Endothelial cell of hepatic sinusoid (primary cell): ENCODE measurements around the gene ERAS.
"Not testable (repeated sequence)": the region's sequence is repeated elsewhere in the genome, so short reads cannot be mapped to it uniquely, and the experiment has no call there.

Experiments
- in situ Hi-C: cut with HindIII; loops from 2 replicates; pipeline ENCODE4 v1.10.0; 2017; ENCODE audit warnings: low sequenced_read_pairs

ERAS gene

GRCh38 chrX:48829016-48829735 lies 2.9 kb downstream of the ERAS start:
- in situ Hi-C loops, result no loop called here

- in situ Hi-C loops, result loop anchor here (5.0 kb wide), 1 partner anchor 39 kb away; no protein-coding TSS in a partner anchor
Measured at GRCh38 chrX:48831136-48831908, 5.0 kb downstream of the ERAS start.

- in situ Hi-C loops, result loop anchor here (5.0 kb wide), 1 partner anchor 40 kb away; no protein-coding TSS in a partner anchor
Measured at GRCh38 chrX:48831909-48832291, 5.6 kb downstream of the ERAS start.

GRCh38 chrX:48833542-48834138 lies 7.3 kb downstream of the ERAS start:
- in situ Hi-C loops, result loop anchor here (5.0 kb wide), 1 partner anchor 41 kb away; no protein-coding TSS in a partner anchor

- in situ Hi-C loops, result loop anchor here (5.0 kb wide), 1 partner anchor 42 kb away; no protein-coding TSS in a partner anchor
Measured at GRCh38 chrX:48834383-48834709, 8.0 kb downstream of the ERAS start.

- in situ Hi-C loops, result no loop called here
Measured at GRCh38 chrX:48835524-48836329, 9.4 kb downstream of the ERAS start, which contains the start of gene PCSK1N. PCSK1N (minus strand) TSS chrX:48835610; CDS start chrX:48835532, 78 bp downstream.

- in situ Hi-C loops, result no loop called here
Measured at GRCh38 chrX:48839686-48840085, 13.4 kb downstream of the ERAS start.

GRCh38 chrX:48848847-48849246 lies 22.5 kb downstream of the ERAS start:
- in situ Hi-C loops, result no loop called here

- in situ Hi-C loops, result no loop called here
Measured at GRCh38 chrX:48852857-48853256, 26.5 kb downstream of the ERAS start.

- in situ Hi-C loops, result not testable (repeated sequence)
Measured at GRCh38 chrX:48853494-48853893, 27.2 kb downstream of the ERAS start.

GRCh38 chrX:48854121-48854804 lies 27.9 kb downstream of the ERAS start:
- in situ Hi-C loops, result not testable (repeated sequence)

GRCh38 chrX:48854898-48855297 lies 28.6 kb downstream of the ERAS start:
- in situ Hi-C loops, result no loop called here

GRCh38 chrX:48864210-48864609 lies 37.9 kb downstream of the ERAS start:
- in situ Hi-C loops, result no loop called here

GRCh38 chrX:48872017-48872416 lies 45.7 kb downstream of the ERAS start:
- in situ Hi-C loops, result not testable (repeated sequence)

- in situ Hi-C loops, result not testable (repeated sequence)
Measured at GRCh38 chrX:48876944-48877343, 50.6 kb downstream of the ERAS start.
